ENCODE measurements around the gene ENTREP1.
"Not testable (repeated sequence)": the region's sequence is repeated elsewhere in the genome, so short reads cannot be mapped to it uniquely, and the experiment has no call there.

The ENTREP1 gene

GRCh38 chr9:69395718-69396117 is 70.7 kb downstream of the ENTREP1 start (continued):
- TF ChIP-seq POU6F1 (CRISPR knock-in tag; IDR thresholded peaks at IDR 0.05; ENCODE audit: borderline replicate concordance, low read depth) (no peak), ZFP3 (CRISPR knock-in tag; IDR thresholded peaks at IDR 0.05) (no peak), GLIS3 (CRISPR knock-in tag; IDR thresholded peaks at IDR 0.05) (no peak), TOX (CRISPR knock-in tag; IDR thresholded peaks at IDR 0.05; ENCODE audit: borderline replicate concordance) (no peak), CSDC2 (CRISPR knock-in tag; IDR thresholded peaks at IDR 0.05) (no peak), ISL1 (CRISPR knock-in tag; IDR thresholded peaks at IDR 0.05) (no peak), ZNF70 (CRISPR knock-in tag; IDR thresholded peaks at IDR 0.05) (no peak)

- TF ChIP-seq ZNF565 (CRISPR knock-in tag; conservative IDR thresholded peaks at IDR 0.05; ENCODE audit: low read depth) (no peak), SNAI2 (CRISPR knock-in tag; IDR thresholded peaks at IDR 0.05) (no peak), PATZ1 (CRISPR knock-in tag; IDR thresholded peaks at IDR 0.05; ENCODE audit: borderline replicate concordance) (no peak)
- TF ChIP-seq, protein P1, sequence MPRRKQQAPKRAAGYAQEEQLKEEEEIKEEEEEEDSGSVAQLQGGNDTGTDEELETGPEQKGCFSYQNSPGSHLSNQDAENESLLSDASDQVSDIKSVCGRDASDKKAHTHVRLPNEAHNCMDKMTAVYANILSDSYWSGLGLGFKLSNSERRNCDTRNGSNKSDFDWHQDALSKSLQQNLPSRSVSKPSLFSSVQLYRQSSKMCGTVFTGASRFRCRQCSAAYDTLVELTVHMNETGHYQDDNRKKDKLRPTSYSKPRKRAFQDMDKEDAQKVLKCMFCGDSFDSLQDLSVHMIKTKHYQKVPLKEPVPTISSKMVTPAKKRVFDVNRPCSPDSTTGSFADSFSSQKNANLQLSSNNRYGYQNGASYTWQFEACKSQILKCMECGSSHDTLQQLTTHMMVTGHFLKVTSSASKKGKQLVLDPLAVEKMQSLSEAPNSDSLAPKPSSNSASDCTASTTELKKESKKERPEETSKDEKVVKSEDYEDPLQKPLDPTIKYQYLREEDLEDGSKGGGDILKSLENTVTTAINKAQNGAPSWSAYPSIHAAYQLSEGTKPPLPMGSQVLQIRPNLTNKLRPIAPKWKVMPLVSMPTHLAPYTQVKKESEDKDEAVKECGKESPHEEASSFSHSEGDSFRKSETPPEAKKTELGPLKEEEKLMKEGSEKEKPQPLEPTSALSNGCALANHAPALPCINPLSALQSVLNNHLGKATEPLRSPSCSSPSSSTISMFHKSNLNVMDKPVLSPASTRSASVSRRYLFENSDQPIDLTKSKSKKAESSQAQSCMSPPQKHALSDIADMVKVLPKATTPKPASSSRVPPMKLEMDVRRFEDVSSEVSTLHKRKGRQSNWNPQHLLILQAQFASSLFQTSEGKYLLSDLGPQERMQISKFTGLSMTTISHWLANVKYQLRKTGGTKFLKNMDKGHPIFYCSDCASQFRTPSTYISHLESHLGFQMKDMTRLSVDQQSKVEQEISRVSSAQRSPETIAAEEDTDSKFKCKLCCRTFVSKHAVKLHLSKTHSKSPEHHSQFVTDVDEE (CRISPR knock-in tag; IDR thresholded peaks at IDR 0.05), result no peak
- ATAC-seq, result no peak
Observed at GRCh38 chr9:69396759-69397158, 71.7 kb downstream of the ENTREP1 start.

GRCh38 chr9:69397384-69398214 is 72.6 kb downstream of the ENTREP1 start:
- no peak for ATAC-seq
- TF ChIP-seq ZNF8 (CRISPR knock-in tag; IDR thresholded peaks at IDR 0.05) (no peak), ZFP30 (CRISPR knock-in tag; IDR thresholded peaks at IDR 0.05) (no peak), ZNF70 (CRISPR knock-in tag; IDR thresholded peaks at IDR 0.05) (no peak), SNAI2 (CRISPR knock-in tag; IDR thresholded peaks at IDR 0.05) (no peak)

DNA sequence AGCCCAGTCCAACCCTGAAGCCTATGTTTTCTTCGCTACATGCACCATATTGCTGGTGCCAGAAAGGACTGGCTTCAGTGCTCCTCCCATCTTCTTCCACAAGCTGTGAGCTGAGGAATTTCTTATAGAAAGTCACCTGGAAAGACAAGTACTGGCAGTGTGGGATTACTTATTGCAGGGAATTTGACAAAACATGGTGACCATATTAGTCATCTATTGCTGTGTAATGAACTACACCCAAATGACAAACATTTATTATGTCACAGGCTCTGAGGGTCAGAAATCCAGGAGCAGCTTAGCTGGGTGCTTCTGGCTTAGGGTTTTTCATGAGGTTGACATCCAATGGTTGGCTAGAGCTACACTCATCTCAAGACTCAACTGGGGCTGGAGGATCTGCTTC is 75.5 kb downstream of the ENTREP1 start:
- ATAC-seq, result no peak
- TF ChIP-seq ISL1 (CRISPR knock-in tag; IDR thresholded peaks at IDR 0.05), result no peak
- TF ChIP-seq GLIS3 (CRISPR knock-in tag; IDR thresholded peaks at IDR 0.05), result no peak
- no peak for TF ChIP-seq ARNTL (CRISPR knock-in tag; IDR thresholded peaks at IDR 0.05; ENCODE audit: borderline replicate concordance, low read depth)
- TF ChIP-seq ZNF565 (CRISPR knock-in tag; conservative IDR thresholded peaks at IDR 0.05; ENCODE audit: low read depth), result no peak
- TF ChIP-seq, protein P2, sequence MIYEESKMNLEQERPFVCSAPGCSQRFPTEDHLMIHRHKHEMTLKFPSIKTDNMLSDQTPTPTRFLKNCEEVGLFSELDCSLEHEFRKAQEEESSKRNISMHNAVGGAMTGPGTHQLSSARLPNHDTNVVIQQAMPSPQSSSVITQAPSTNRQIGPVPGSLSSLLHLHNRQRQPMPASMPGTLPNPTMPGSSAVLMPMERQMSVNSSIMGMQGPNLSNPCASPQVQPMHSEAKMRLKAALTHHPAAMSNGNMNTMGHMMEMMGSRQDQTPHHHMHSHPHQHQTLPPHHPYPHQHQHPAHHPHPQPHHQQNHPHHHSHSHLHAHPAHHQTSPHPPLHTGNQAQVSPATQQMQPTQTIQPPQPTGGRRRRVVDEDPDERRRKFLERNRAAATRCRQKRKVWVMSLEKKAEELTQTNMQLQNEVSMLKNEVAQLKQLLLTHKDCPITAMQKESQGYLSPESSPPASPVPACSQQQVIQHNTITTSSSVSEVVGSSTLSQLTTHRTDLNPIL (CRISPR knock-in tag; IDR thresholded peaks at IDR 0.05; ENCODE audit: low read depth), result no peak
- TF ChIP-seq ZFP3 (CRISPR knock-in tag; IDR thresholded peaks at IDR 0.05), result no peak
- TF ChIP-seq, protein P1 (CRISPR knock-in tag; IDR thresholded peaks at IDR 0.05), result no peak
- TF ChIP-seq CSRNP3 (CRISPR knock-in tag; IDR thresholded peaks at IDR 0.05), result no peak
- TF ChIP-seq OSR1 (CRISPR knock-in tag; IDR thresholded peaks at IDR 0.05), result no peak
- no peak for TF ChIP-seq ESRRG (CRISPR knock-in tag; IDR thresholded peaks at IDR 0.05)

- ATAC-seq, result not testable (repeated sequence)
Observed at GRCh38 chr9:69409936-69410335, 84.9 kb downstream of the ENTREP1 start.
